ENCODE results near the gene CREG2. TPM values are rescaled to one million over a fixed set of nuclear protein-coding genes. Genes with fewer than 3 reads are reported as not detected.

Gene CREG2
- total and polyA plus RNA-seq, 8 donors, result 0.05 to 0.37 TPM; not detected in 6

GRCh38 chr2:101310090-101310833, 77.0 kb downstream of the CREG2 start:
- Histone ChIP-seq H3K27me3 (no peaks in the 10 kb centered on the region), H3K36me3 (no peaks in the 10 kb centered on the region), H3K4me1 (peaks cover 11 to 38% (median 22%) of the 10 kb centered on the region in 4 donors), H3K9me3 (no peaks in the 10 kb centered on the region), H3K4me3 (no peak overlapping the region), H3K27ac (peak overlapping the region in 2 of 5 donors; percentile 94 to 95)
- intact Hi-C loops (cut with DNase I; ENCODE audit: low total_unique reads), result no loop called here
- TF ChIP-seq POLR2A (IDR thresholded peaks at IDR 0.05), result no peak
- TF ChIP-seq EP300 (IDR thresholded peaks at IDR 0.05), result no peak
- no peak for TF ChIP-seq POLR2AphosphoS5 (IDR thresholded peaks at IDR 0.05)
- 74 to 84% (median 74%) methylated on average over 10 of the region's 10 CpGs for WGBS, 5 donors
- DNase-seq, result no peak

GRCh38 chr2:101308432-101309210, 78.7 kb downstream of the CREG2 start, which contains the start of gene RNF149:
Gene RNF149, minus strand, starts transcription at chr2:101308701. Its CDS starts 113 bp downstream, at chr2:101308588.
- H3K4me3 ChIP-seq, result peak within 1 kb of the TSS; percentile 79 to 92 (median 89)
- TF ChIP-seq EP300 (IDR thresholded peaks at IDR 0.05), result no peak
- TF ChIP-seq POLR2AphosphoS5 (IDR thresholded peaks at IDR 0.05), result peak; percentile 83 to 97 (median 96)
- peak in 1 of 4 donors; percentile 57 for TF ChIP-seq POLR2A (IDR thresholded peaks at IDR 0.05)
- TF ChIP-seq CTCF (IDR thresholded peaks at IDR 0.05), result peak in 2 of 7 experiments; percentile 9 to 13
- no peaks in the 10 kb centered on the region for H3K27me3 ChIP-seq
- H3K27ac ChIP-seq, result peak within 1 kb of the TSS; percentile 87 to 95 (median 94)
- WGBS, 5 donors, result 2 to 14% (median 3%) methylated on average over 14 to 76 of the region's 76 CpGs
- H3K4me1 ChIP-seq, result peaks cover 25 to 54% (median 38%) of the 10 kb centered on the region in 4 donors
- intact Hi-C loops (cut with DNase I; ENCODE audit: low total_unique reads), result no loop called here
- H3K36me3 ChIP-seq, result no peaks in the 10 kb centered on the region
- no peaks in the 10 kb centered on the region for H3K9me3 ChIP-seq
- peak; percentile 95 to 98 for DNase-seq

- peak in 1 of 2 donors; percentile 68 for DNase-seq
- intact Hi-C loops (cut with DNase I; ENCODE audit: low total_unique reads), result no loop called here
- WGBS, 5 donors, result 0 to 5% (median 1%) methylated on average over 21 to 57 of the region's 57 CpGs
- Histone ChIP-seq H3K27me3 (no peaks in the 10 kb centered on the region), H3K36me3 (no peaks in the 10 kb centered on the region), H3K4me3 (peak overlapping the region; percentile 79 to 92 (median 89)), H3K9me3 (no peaks in the 10 kb centered on the region), H3K27ac (peak overlapping the region; percentile 87 to 95 (median 94)), H3K4me1 (peaks cover 26 to 60% (median 41%) of the 10 kb centered on the region in 4 donors)
- TF ChIP-seq POLR2A (IDR thresholded peaks at IDR 0.05), result no peak
- no peak for TF ChIP-seq POLR2AphosphoS5 (IDR thresholded peaks at IDR 0.05)
- TF ChIP-seq CTCF (IDR thresholded peaks at IDR 0.05), result no peak
- no peak for TF ChIP-seq EP300 (IDR thresholded peaks at IDR 0.05)
Observed at GRCh38 chr2:101307950-101308431, 79.3 kb downstream of the CREG2 start.

- no peaks in the 10 kb centered on the region for H3K27me3 ChIP-seq
- H3K36me3 ChIP-seq, result peaks cover 0 to 3% (median under 1%) of the 10 kb centered on the region in 4 donors
- no peaks in the 10 kb centered on the region for H3K9me3 ChIP-seq
- intact Hi-C loops (cut with DNase I; ENCODE audit: low total_unique reads), result no loop called here
- H3K4me3 ChIP-seq, result peak overlapping the region; percentile 79 to 92 (median 89)
- TF ChIP-seq EP300 (IDR thresholded peaks at IDR 0.05), result no peak
- TF ChIP-seq CTCF (IDR thresholded peaks at IDR 0.05), result no peak
- TF ChIP-seq POLR2A (IDR thresholded peaks at IDR 0.05), result no peak
- TF ChIP-seq POLR2AphosphoS5 (IDR thresholded peaks at IDR 0.05), result no peak
- 9 to 30% (median 20%) methylated on average over 9 of the region's 9 CpGs for WGBS, 5 donors
- DNase-seq, result no peak
- peak overlapping the region; percentile 87 to 95 (median 94) for H3K27ac ChIP-seq
- H3K4me1 ChIP-seq, result peaks cover 29 to 65% (median 45%) of the 10 kb centered on the region in 4 donors
Observed at GRCh38 chr2:101307503-101307902, 79.8 kb downstream of the CREG2 start.
